Smooth muscle cell (in vitro differentiated cells): Measurements from ENCODE around the gene SCAI. TPM values are rescaled to one million over a fixed set of nuclear protein-coding genes. Genes with fewer than 3 reads are reported as not detected.

Source experiments
- DNase-seq: peaks from one replicate; lab custom pipeline; 2025; ENCODE audit not compliant: unreplicated experiment; lab: John Stamatoyannopoulos, UW
- H2AFZ ChIP-seq: fragments of 200-600 bp; sonication (generic); 2 replicates; pipeline ENCODE4 v1.6.0; 2016; ENCODE audit warnings: antibody characterized with exemption, low read depth, mild to moderate bottlenecking
- H3F3A ChIP-seq: fragments of 200-600 bp; sonication (generic); 2 replicates; pipeline ENCODE4 v1.6.0; 2017; ENCODE audit warnings: antibody characterized with exemption, low read depth
- H3K27ac ChIP-seq: fragments of 200-600 bp; sonication (generic); 2 replicates; pipeline ENCODE4 v1.5.1; 2016; ENCODE audit warnings: low read depth, mild to moderate bottlenecking
- H3K27me3 ChIP-seq: fragments of 200-600 bp; sonication (generic); 2 replicates; pipeline ENCODE4 v1.6.1; 2016; ENCODE audit warnings: low read depth, mild to moderate bottlenecking
- H3K36me3 ChIP-seq: fragments of 200-600 bp; sonication (generic); 2 replicates; pipeline ENCODE4 v1.5.1; 2016; ENCODE audit warnings: low read depth
- H3K4me1 ChIP-seq: fragments of 200-600 bp; sonication (generic); 2 replicates; pipeline ENCODE4 v1.5.1; 2016; ENCODE audit warnings: low read depth
- H3K4me2 ChIP-seq: fragments of 200-600 bp; sonication (generic); 2 replicates; pipeline ENCODE4 v1.6.0; 2016; ENCODE audit warnings: mild to moderate bottlenecking
- H3K4me3 ChIP-seq: fragments of 200-600 bp; sonication (generic); 2 replicates; pipeline ENCODE4 v1.5.1; 2016; ENCODE audit warnings: mild to moderate bottlenecking
- H3K79me2 ChIP-seq: fragments of 200-600 bp; sonication (generic); 2 replicates; pipeline ENCODE4 v1.6.0; 2016; ENCODE audit warnings: low read depth, mild to moderate bottlenecking
- H3K9ac ChIP-seq: fragments of 200-600 bp; sonication (generic); 2 replicates; pipeline ENCODE4 v1.6.0; 2016; ENCODE audit warnings: low read depth
- H3K9me3 ChIP-seq: fragments of 200-600 bp; sonication (generic); replicated peaks from 2 replicates; pipeline ENCODE4 v1.5.1; 2016; ENCODE audit warnings: low read depth
- H4K20me1 ChIP-seq: fragments of 200-600 bp; sonication (generic); 2 replicates; pipeline ENCODE4 v1.6.0; 2016; ENCODE audit warnings: low read depth
- WGBS: methylation state at CpG from one replicate; pipeline ENCODE4 v1.1.7; 2016; ENCODE audit warnings: low lambda C conversion rate; 5-methylcytosine and 5-hydroxymethylcytosine counted together
- polyA plus RNA-seq: library from polyadenylated mRNA; unstranded; fragments of >200 nt; fragmentation: Nextera tagmentation; extraction: Ambion mirVana; gene quantifications from 2 replicates; pipeline ENCODE4 v1.2.1, GENCODE V29; 2016
- total RNA-seq: library from RNA; depleted of rRNA; stranded (reverse); fragments of >200 nt; gene quantifications from 2 replicates; pipeline ENCODE4 v1.2.3, GENCODE V29; 2014
- TF ChIP-seq, protein P1 (sequence below): fragments of 200-600 bp; sonication (generic); IDR thresholded peaks from 2 replicates; pipeline ENCODE4 v1.5.1; 2017; ENCODE audit warnings: borderline replicate concordance, mild to moderate bottlenecking, antibody characterized with exemption; ENCODE audit not compliant: insufficient read depth, poor library complexity, severe bottlenecking

Gene SCAI
- total and polyA plus RNA-seq, 2 experiments from 2014 or later: 0.81 to 8.4 TPM

DNA sequence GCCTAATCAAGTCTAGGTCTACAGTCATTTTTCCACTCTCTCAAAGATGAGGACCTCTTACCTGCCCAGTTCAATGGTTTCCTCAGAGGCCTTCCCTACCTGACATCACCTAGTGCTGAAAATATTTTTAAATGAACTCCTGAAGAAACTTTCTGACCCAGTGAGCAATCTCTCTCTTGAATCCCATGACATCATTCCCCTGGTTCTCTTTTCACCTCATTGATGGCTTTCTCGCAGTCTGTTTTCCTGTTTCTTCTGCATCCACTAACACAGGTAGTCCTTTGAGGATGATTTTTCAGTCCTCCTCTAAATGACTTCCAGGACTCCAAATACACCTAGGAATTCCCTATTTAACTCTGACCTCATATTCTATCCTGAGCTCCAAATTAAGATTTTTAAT lies 40.3 kb downstream of the SCAI start:
- Histone ChIP-seq H3F3A (no peaks in the 10 kb centered on the region), H3K36me3 (no peaks in the 10 kb centered on the region), H3K4me1 (no peaks in the 10 kb centered on the region), H3K27me3 (no peaks in the 10 kb centered on the region), H2AFZ (no peak overlapping the region), H3K9me3 (no peaks in the 10 kb centered on the region), H3K4me2 (no peak overlapping the region), H3K27ac (no peak overlapping the region), H3K79me2 (no peaks in the 10 kb centered on the region), H4K20me1 (peaks cover 15% of the 10 kb centered on the region), H3K4me3 (no peak overlapping the region), H3K9ac (no peak overlapping the region)
- TF ChIP-seq, protein P1, sequence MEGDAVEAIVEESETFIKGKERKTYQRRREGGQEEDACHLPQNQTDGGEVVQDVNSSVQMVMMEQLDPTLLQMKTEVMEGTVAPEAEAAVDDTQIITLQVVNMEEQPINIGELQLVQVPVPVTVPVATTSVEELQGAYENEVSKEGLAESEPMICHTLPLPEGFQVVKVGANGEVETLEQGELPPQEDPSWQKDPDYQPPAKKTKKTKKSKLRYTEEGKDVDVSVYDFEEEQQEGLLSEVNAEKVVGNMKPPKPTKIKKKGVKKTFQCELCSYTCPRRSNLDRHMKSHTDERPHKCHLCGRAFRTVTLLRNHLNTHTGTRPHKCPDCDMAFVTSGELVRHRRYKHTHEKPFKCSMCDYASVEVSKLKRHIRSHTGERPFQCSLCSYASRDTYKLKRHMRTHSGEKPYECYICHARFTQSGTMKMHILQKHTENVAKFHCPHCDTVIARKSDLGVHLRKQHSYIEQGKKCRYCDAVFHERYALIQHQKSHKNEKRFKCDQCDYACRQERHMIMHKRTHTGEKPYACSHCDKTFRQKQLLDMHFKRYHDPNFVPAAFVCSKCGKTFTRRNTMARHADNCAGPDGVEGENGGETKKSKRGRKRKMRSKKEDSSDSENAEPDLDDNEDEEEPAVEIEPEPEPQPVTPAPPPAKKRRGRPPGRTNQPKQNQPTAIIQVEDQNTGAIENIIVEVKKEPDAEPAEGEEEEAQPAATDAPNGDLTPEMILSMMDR: no peak
- WGBS: 100% methylated on average over 1 of the region's 1 CpG
- no peak for DNase-seq

DNA sequence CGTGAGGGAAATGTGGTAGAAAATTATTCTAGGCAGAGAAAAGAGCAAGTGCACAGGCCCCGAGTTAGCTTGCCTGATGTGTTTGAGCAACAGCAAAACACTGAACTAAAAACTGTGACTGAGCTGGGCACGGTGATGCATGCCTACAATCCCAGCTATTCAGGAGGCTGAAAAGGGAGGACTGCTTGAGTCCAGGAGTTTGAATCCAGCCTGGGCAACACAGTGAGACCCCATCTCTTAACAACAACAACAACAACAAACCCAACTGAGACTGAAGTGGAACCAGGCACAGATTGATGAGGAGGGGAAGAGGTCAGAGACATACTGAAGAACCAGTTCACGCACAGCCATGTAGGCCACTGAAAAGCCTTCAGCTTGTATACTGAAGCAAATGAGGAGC lies 42.5 kb downstream of the SCAI start:
- H3K4me3 ChIP-seq: no peak overlapping the region
- H4K20me1 ChIP-seq: peaks cover 15% of the 10 kb centered on the region
- H3F3A ChIP-seq: no peaks in the 10 kb centered on the region
- no peak for DNase-seq
- H3K9ac ChIP-seq: no peak overlapping the region
- no peaks in the 10 kb centered on the region for H3K27me3 ChIP-seq
- 94% methylated on average over 4 of the region's 4 CpGs for WGBS
- H3K27ac ChIP-seq: no peak overlapping the region
- no peaks in the 10 kb centered on the region for H3K9me3 ChIP-seq
- H2AFZ ChIP-seq: no peak overlapping the region
- no peak overlapping the region for H3K4me2 ChIP-seq
- H3K4me1 ChIP-seq: no peaks in the 10 kb centered on the region
- H3K36me3 ChIP-seq: no peaks in the 10 kb centered on the region
- peaks cover 2% of the 10 kb centered on the region for H3K79me2 ChIP-seq
- TF ChIP-seq, protein P1: no peak

DNA sequence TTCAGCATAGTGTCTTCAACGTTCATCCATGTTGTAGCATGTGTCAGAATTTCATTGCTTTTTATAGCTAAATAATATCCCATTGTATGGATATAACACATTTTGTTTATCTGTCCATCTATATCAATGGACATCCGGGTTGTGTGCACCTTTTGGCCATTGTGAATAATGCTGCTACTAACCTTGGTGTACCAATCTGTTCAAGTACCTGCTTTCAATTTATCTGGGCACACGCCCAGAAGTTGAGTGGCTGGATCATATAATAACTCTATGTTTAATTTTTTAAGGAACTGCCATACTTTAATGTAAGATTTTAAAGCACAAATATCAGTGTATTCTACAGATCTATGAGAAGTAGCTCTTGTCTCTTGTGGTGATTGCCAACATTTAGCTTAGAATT lies 43.5 kb downstream of the SCAI start:
- no peak for DNase-seq
- Histone ChIP-seq H3K9ac (no peak overlapping the region), H3K79me2 (peaks cover 2% of the 10 kb centered on the region), H3F3A (no peaks in the 10 kb centered on the region), H3K9me3 (no peaks in the 10 kb centered on the region), H3K4me3 (no peak overlapping the region), H3K27me3 (no peaks in the 10 kb centered on the region), H3K4me1 (no peaks in the 10 kb centered on the region), H4K20me1 (peaks cover 12% of the 10 kb centered on the region), H3K36me3 (no peaks in the 10 kb centered on the region), H2AFZ (no peak overlapping the region), H3K27ac (no peak overlapping the region), H3K4me2 (no peak overlapping the region)
- TF ChIP-seq, protein P1: no peak
- WGBS: 90% methylated on average over 3 of the region's 3 CpGs

DNA sequence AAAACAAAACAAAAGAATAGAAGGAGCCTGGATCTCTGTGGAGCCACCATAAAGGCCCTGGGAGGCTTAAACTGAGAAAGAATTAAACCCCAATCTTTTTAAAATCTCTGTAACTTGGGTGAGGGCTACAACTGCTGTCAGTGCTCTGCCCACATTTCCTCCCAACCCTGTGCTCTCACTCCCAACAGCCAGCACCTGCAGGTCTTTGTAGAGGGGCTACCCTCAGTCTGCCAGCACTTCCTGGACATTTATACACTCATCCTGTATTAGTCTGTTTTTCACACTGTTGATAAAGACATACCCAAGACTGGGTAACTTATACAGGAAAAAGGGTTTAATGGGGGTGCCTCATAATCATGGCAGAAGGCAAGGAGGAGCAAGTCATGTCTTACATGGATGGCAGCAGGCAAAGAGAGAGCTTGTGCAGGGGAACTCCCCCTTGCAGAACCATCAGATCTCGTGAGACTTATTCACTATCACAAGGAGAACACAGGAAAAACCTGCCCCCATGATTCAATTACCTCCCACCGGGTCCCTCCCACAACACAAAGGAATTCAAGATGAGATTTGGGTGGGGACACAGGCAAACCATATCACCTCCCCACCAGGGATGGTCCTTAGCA lies 47.4 kb downstream of the SCAI start:
- 98% methylated on average over 2 of the region's 2 CpGs for WGBS
- no peaks in the 10 kb centered on the region for H3F3A ChIP-seq
- no peak overlapping the region for H3K9ac ChIP-seq
- H3K79me2 ChIP-seq: peaks cover 2% of the 10 kb centered on the region
- no peak for DNase-seq
- H3K4me3 ChIP-seq: no peak overlapping the region
- no peak overlapping the region for H2AFZ ChIP-seq
- TF ChIP-seq, protein P1: no peak
- no peaks in the 10 kb centered on the region for H3K27me3 ChIP-seq
- no peak overlapping the region for H3K4me2 ChIP-seq
- no peaks in the 10 kb centered on the region for H3K36me3 ChIP-seq
- no peaks in the 10 kb centered on the region for H3K4me1 ChIP-seq
- H3K9me3 ChIP-seq: no peaks in the 10 kb centered on the region
- no peaks in the 10 kb centered on the region for H4K20me1 ChIP-seq
- no peak overlapping the region for H3K27ac ChIP-seq
